8988T (cell line): ENCODE results near the gene PTOV1.
"Not testable (repeated sequence)": the region's sequence is repeated elsewhere in the genome, so short reads cannot be mapped to it uniquely, and the experiment has no call there.

Experiments used
- DNase-seq: peaks from one replicate; pipeline ENCODE4 v3.0.0; 2011

PTOV1 gene

DNA sequence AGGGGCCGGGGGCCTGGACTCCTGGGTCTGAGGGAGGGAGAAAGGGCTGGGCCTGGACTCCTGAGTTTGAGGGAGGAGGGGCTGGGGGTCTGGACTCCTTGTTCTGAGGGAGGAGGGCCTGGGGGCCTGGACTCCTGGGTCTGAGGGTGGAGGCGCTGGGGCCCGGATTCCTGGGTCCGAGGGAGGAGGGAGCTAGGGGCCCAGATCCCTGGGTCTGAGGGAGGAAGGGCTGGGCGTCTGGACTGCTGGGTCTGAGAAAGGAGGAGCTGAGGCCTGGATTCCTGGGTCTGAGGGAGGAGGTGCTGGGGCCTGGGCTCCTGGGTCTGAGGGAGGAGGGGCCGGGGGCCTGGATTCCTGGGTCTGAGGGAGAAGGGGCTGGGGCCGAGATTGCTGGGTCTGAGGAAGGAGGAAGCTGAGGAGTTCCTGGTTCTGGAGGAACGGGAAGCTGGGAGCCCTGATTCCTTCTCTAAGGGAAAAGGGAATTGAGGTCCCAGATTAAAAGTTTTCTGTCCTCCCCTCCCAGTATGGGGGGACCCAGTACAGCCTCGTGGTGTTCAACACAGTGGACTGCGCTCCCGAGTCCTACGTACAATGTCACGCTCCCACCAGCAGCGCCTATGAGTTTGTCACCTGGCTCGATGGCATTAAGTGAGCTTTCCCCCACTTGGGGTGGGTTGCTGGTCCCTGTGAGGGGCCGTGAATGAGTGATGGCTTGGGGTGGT is 32.1 kb upstream of the PTOV1 start:
- DNase-seq: no peak

DNA sequence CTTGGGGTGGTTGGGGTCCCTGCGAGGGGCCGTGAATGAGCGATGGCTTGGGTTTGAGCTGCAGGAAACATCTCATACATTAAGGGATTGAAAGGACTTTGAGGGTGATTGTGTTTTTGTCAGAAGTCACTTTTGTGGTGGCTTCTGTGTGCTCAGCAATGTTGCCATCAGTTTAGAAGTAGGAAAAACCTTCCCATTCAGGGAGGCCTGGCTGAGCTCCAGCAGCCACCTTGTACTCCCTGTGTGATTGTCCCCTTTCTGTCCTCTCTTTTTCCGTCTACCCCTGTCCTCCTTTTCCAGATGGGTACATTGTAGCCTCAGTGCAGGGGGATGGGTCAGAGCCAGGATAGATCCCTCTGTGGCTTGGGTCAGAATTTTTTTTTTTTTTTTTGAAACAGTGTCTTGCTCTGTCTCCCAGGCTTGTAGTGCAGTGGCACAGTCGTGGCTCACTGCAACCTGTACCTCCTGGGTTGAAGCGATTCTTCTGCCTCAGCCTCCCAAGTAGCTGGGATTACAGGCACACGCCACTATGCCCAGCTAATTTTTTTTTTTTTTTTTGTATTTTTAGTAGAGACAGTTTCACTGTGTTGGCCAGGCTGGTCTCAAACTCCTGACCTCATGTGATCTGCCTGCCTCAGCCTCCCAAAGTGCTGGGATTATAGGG is 31.4 kb upstream of the PTOV1 start:
- DNase-seq: not testable (repeated sequence)

DNA sequence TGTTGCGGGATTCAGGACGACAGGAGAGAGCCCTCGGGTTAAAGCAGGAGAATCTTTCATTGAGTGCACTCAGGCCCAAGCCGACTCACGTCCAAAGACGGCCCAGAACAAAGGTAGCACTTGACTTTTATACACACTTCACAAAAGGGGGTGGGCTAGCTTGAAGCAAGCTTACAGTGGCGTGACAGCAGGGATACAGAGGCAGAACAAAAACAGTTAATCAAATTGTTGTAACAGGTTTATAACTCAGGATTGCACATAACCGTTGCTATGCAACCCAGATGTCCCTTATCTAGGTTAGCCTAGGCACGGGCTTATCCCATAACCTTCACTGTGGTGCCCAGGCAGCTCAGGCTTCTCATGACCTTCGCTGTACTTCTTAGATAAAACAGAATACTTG is 30.8 kb upstream of the PTOV1 start:
- no peak for DNase-seq

DNA sequence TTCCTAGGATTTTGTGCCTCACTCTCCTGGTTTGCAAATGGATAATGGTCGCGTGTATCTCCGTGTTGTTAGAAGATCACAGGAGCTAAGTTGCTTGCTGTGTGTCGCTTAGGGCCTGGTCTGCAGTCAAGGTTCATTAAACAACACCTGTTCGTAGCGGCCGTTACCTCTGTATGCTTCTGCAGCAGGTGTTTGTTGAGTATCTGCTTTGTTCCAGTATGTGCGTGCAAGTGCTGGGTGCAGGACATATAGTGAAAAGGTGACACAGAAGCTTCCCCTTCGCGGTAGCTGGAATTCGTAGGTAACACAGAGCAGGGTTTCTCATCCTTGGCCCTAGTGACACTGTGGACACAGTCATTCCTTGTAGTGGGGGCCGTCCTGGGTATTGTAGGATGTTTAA is 27.5 kb upstream of the PTOV1 start:
- DNase-seq: no peak

DNA sequence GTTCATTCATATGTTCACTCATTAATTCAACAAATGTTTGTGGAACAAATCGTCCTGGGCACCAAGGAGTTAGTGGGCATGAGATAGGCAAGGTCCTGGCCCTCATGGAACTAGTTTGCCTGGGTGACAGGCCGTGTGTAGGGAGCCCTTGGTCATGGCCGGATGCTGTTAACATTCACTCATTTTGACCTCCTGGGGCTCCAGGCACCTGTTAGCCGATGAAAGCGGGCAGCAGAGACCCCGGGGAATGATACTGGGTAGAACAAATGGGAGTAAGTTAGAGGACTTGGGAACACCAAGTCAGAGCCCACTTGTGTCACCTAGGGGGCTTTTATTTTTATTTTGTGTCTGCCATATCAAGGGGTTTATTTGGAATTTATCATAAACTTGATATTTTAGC is 26.3 kb upstream of the PTOV1 start:
- no peak for DNase-seq

DNA sequence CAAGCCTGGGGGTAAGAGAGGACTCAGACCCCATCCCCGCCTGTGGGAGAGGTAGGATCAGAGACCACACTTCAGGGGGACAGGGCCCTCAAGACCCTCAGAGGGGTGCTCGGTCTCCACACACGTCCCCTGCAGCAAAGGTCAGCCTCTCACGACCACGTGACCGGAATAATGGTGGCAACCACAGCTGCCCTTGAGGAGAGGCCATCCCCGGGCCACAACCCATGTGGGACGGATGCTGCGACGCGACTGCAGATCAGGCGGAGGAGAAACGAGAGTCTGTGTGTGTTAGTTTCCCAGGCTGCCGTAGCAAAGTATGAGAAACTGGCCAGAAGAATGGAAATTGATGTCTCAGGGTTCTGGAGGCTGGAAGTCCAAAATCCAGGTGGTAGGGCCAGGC is 23.9 kb upstream of the PTOV1 start:
- DNase-seq: no peak

DNA sequence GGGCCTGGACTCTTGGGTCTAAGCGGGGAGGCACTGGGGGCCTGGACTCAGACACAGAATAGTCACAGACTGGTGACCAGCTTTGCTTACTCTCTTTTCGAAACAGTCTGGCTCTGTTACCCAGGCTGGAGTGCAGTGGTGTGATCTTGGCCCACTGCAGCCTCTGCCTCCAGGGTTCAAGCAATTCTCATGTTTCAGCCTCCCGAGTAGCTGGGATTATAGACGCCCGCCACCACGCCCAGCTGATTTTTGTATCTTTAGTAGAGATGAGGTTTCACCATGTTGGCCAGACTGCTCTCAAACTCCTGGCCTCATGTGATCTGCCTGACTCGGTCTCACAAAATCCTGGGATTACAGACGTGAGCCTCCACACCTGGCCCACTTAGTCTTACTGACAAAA is 21.8 kb upstream of the PTOV1 start:
- no peak for DNase-seq

DNA sequence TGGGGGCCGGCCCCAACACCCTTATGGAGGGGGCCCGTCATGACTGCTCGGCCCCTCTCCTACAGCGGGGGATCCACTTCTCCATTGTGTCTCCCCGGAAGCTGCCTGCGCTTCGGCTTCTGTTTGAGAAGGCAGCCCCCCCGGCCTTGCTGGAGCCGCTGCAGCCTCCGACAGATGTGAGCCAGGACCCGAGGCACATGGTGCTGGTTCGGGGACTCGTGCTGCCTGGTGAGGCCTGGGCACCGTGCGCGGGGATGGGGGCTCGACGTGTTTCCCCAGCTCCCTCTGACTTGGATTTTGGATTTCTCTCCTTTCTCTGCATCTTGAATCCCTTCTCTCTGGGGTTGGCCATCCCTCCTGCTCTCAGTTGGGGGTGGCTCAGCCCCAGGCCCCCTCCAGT is 21.2 kb upstream of the PTOV1 start:
- DNase-seq: no peak

DNA sequence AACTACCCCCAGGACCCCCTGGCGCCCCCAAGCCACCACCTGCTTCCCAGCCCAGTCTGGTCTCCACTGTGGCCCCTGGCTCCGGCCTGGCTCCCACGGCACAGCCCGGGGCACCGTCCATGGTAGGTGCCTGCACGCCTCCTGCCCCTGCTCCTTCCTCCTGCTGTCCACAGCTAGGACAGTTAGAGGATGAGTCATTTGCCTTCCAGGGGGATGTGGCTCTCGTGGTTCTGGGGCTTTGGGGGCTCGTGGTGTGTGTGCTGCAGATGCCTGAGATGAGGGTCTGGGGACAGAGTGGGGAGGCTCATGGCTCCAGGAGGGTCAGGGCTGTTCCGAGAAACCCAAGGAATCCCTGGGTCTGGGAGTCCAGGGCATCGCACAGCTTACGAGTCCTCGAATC is 20.2 kb upstream of the PTOV1 start:
- no peak for DNase-seq

DNA sequence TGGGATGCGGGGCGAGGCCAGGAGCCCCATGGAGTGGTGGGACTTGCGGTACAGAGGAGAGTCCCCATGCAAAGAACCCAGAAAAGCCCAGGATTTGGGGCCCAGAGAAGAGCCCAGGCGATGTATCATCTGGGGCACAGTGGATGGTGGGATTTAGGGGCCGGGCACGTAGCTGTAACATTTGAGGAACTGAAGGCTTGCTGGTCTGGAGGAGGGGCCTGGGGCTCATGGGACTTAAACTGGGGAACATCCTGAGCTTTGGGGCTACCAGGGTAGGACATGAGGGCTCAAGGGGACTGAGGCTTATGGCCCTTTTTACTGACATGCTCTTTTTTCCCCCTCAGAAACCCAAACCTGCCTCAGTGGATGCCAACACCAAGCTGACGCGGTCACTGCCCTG is 19.4 kb upstream of the PTOV1 start:
- no peak for DNase-seq

DNA sequence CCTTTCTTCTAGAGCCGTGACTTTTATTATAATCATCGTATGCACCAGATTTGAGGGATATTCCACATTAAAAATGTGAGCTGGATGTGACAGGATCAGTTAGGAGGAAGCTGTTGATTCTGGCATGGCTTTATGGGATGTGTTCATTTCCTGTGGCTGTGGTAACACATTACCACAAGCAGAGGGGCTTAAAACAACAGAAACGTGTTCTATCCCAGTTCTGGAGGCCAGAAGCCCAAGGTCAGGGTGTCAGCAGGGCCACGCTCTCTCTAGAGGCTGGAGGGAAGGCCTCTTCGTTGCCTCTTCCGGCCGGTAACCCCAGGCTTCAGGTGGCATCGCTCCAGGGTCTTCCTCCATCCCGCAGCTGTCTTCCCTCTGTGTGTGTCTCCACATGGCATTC is 18.4 kb upstream of the PTOV1 start:
- no peak for DNase-seq

DNA sequence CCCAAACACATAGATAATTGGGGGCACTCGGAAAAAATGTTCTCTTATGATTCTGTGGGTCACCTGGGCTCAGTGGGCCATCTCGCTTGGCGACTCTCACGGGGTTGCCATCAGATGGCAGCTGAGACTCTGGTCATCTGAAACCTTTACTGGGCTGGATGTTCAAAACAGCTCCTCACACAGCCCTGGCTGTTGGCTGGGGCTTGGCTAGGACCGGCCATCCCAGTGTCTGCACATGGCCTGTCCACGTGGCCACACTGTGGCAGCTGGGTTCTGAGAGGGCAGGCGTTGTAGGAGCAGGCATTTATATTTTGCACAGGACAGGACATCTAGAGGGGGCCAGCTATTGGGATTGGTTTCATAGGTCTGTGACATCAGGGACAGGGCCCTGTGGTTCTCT is 17.4 kb upstream of the PTOV1 start:
- no peak for DNase-seq

DNA sequence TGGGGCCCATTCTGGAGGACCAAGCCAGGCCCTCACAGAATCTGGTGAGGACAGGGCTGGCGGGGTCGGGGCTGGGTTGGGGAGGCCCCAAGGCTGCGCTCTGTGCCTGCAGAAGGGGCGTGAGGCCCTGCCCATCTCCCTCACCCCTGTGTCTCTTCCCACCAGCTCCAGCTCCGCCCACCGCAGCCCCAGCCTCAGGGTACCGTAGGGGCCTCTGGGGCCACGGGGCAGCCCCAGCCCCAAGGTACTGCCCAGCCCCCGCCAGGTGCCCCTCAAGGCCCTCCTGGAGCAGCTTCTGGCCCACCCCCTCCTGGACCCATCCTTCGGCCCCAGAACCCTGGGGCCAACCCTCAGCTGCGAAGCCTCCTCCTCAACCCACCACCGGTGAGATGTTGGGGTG is 15.4 kb upstream of the PTOV1 start:
- DNase-seq: no peak

DNA sequence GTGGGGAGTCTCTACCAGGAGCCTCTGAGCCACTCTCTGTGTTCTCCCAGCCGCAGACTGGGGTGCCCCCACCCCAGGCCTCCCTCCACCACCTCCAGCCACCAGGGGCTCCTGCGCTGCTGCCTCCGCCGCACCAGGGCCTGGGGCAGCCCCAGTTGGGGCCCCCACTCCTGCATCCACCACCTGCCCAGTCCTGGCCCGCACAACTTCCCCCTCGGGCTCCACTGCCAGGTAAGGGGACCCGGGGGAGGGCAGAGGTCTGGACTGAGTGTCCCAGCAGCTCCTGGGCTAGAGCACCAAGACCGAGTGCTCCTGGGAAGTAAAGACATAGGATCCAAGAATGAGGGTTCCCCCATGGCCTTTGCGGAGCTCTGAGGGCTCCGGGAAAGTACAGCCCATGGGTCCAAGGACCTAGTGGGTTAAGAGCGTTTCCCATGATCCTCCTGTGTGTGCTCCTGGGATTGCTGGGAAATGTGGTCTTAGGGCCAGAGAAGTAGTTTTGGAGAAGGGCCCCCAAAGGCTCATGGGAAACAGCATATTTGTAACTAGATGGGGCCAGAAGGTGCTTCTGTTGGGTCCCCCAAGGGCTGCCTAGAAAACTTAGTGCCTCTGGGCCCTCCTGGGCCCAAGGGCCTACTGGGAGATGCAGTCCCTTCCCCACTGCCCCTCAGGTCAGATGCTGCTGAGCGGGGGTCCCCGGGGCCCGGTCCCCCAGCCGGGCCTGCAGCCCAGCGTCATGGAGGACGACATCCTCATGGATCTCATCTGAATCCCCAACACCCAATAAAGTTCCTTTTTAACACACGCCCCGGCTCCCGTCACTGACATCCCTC is 14.6 kb upstream of the PTOV1 start:
- DNase-seq: no peak

DNA sequence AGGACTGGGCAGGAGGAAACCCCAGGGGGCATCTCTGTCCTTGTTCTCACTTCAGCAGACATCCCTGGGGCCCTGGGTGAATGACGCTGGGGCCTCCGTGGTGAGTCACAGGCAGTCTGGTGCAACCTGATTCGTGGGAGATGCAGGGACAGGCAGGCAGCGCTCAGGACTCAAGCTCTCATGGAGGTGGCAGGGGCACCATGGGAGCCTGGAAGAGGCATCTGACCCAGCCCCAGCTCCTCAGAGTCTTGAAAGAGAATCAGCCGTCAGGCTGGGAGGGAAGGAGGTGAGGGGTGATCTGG is 14.0 kb upstream of the PTOV1 start:
- no peak for DNase-seq

DNA sequence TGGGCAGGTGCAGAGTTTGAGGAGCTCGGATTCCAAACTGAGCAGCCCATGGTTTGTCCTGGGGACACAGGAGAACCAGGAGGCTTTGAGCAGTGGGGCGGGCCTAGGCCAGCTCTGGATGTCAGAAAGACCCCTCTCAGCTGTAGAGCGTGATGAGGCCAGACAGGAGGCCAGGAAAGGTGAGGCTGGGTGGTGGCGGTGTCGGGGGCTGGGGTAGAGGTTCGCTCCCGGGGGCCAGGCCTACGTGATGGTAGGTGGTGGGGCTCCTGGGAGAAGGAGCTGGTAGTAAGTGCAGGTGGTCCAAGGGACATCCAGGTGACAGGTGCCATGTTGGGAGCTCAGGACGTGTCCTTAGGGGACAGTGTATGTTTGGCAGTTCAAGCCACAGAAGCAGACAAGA is 13.5 kb upstream of the PTOV1 start:
- no peak for DNase-seq

DNA sequence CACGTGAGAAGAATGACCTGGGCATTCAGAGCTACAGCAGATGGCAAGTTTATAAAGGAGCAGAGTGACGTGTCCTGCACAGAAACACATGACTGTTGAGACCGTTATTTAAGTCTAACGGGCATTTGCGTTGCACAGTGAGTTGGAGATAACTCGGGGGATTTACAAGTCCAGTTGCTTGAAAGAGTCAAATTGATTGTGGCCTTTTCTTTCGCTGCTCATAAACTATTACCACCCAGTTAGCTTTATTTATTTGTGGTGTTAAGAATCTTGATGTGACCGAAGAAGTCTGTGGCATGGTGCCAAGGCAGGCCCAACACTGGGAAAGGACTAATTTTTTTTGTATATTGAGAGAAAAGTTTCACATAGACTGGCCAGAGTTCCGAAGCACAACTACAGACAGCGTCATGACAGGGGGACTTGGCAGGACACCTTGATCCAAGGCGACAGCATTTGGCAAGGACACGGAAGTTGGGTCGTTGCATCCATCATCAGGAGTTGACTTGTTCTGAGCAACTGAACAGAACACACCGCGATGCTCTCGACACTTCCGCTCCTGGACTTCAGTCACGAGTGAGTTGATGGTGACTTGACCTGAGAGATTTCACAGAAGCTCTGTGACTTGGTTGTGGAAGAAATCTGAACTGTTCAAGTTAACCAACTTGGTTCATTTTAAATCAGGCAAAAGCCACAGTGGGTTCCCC is 11.9 kb upstream of the PTOV1 start:
- no peak for DNase-seq

DNA sequence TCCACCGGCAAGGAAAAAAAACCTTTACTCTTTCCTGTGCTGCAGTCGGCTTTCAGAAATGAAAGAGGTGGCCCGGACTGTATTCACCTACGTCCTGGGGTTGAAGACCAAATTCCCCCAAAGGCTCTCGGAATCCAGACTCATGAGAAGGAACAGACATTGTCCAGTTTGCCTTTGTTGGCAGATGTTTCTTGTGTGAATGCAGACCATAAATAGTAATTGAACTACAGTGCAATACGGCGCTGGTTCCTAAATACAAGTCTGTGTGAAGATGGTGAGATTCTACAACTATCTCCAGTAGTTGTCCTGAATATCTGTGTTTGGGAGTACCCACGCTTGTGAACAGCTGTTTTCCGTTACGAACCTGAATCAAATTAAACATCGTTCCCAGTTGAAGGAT is 11.2 kb upstream of the PTOV1 start:
- DNase-seq: no peak

DNA sequence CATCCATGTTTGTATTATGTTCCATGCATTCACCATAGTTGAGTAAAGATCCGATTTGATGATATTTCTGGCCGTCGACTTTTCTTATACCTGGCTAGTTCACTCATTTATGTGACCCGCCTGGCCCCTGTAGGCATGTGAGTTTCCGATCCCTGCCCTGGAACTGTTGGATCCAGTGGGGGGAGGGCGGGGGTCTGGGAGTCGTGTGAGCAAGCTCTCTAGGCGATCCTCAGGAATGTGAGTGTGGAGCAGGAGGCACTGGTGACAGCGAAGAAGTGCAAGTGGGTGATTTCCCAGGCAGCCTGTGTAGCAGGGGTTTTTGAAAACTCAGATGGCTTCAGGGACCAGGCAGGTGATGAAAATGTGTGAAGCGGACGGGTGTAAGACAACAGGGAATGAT is 10.6 kb upstream of the PTOV1 start:
- DNase-seq: no peak

DNA sequence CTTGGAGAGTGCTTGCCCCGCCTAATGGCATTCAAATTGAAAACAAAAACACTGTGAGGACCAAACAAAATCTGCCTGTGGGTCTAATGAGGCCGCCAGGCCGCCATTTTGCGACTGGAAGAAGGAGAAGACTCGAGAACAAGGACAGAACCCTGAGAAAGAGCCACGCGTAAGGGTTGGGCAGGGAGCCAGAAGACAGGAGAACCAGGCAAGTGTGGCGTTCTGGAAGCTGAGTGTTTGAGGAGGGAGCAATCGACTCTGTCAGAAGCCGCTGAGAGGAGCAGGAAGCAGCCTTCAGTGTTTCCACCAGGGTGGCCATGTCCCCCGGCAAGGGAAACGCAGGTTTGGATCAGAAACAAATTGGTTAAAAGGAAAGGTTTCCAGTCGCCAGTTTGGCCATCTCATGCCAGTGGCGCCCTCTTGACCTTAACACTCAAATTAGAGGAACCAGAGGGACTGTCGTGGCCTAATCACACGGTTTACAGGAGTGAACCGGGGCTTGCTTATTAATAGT is 10.2 kb upstream of the PTOV1 start:
- DNase-seq: no peak

DNA sequence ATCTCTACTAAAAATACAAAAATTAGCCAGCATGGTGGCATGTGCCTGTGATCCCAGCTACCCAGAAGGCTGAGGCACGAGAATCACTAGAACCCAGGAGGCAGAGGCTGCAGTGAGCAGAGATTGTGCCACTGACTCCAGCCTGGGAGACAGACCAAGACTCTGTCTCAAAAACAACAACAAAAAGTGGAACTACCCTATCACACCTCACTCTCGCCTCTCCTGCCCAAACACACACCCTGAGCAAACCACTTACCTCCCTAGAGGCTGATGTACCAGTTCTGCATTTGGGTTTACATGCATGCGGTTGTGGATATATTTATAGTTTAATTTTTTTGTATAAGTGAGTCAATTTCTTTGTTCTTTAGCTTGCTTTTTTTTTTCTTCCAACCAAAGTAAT is 7.7 kb upstream of the PTOV1 start:
- DNase-seq: no peak

DNA sequence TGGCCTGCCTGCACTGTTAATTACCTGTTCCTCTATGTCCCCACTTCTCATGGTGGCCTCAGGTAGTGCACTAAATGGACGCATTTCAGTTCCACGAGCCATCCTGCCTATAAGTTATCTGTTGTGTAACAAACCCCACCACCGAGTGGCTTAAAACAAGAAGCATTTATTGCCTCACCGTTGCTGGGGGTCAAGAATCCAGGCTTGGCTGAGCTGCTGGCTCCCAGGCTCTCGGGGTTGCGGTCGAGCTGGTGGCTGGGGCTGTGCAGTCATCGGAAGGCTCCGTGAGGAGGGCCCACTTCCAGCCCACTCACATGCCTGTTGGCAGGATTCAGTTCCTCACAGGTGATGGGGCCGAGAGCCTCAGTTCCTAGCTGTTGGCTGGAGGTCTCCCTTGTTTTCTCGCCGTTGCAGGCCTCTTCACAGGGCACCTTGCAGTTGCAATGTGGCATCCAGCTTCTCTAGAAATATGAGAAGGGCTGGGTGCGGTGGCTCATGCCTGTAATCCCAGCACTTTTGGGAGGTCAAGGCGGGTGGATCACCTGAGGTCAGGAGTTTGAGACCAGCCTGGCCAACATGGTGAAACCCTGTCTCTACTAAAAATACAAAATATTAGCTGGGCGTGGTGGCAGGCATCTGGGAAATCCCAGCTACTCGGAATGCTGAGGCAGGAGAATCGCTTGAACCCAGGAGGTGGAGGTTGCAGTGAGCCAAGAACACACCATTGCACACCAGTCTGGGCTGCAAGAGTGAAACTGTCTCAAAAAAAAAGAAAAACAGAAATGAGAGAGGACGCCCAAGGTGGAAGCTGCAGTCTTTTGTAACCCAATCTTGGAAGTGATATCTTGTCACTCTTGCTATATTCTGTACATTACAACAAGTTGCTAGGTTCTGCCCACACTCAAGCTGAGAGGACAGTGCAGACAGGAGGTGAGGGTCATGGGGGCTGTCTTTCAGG is 6.5 kb upstream of the PTOV1 start:
- DNase-seq: no peak
